Measurements from ENCODE around the gene KIRREL3.

KIRREL3 gene

GRCh38 chr11:126506789-126507188 lies 493.8 kb downstream of the KIRREL3 start:
- Histone ChIP-seq H3K9ac (no peak overlapping the region), H2AFZ (ENCODE audit: low read depth) (no peak overlapping the region), H3K4me2 (no peak overlapping the region), H3K36me3 (ENCODE audit: insufficient read depth) (no peaks in the 10 kb centered on the region), H3K4me1 (ENCODE audit: low read depth, poor library complexity, severe bottlenecking) (no peaks in the 10 kb centered on the region), H3K4me3 (IDR thresholded peaks at IDR 0.05; ENCODE audit: insufficient read depth, low read depth, low read length) (no peak overlapping the region), H3K27ac (no peak overlapping the region), H4K20me1 (ENCODE audit: insufficient read depth) (no peaks in the 10 kb centered on the region), H3K27me3 (ENCODE audit: insufficient read depth, low read depth) (no peaks in the 10 kb centered on the region), H3K79me2 (ENCODE audit: insufficient read depth, low read depth) (no peaks in the 10 kb centered on the region)
- no peak for TF ChIP-seq CTCF (conservative IDR thresholded peaks at IDR 0.05; ENCODE audit: low read depth, low read length)

- Histone ChIP-seq H3K79me2 (ENCODE audit: insufficient read depth, low read depth) (no peaks in the 10 kb centered on the region), H3K4me2 (no peak overlapping the region), H3K4me1 (ENCODE audit: low read depth, poor library complexity, severe bottlenecking) (no peaks in the 10 kb centered on the region), H3K4me3 (IDR thresholded peaks at IDR 0.05; ENCODE audit: insufficient read depth, low read depth, low read length) (no peak overlapping the region), H3K36me3 (ENCODE audit: insufficient read depth) (no peaks in the 10 kb centered on the region), H4K20me1 (ENCODE audit: insufficient read depth) (no peaks in the 10 kb centered on the region), H3K9ac (no peak overlapping the region), H3K27ac (no peak overlapping the region), H2AFZ (ENCODE audit: low read depth) (no peak overlapping the region), H3K27me3 (ENCODE audit: insufficient read depth, low read depth) (no peaks in the 10 kb centered on the region)
- TF ChIP-seq CTCF (conservative IDR thresholded peaks at IDR 0.05; ENCODE audit: low read depth, low read length) = no peak
These were observed 497.6 kb downstream of the KIRREL3 start for GRCh38 chr11:126502982-126503381.

GRCh38 chr11:126502159-126502558 lies 498.4 kb downstream of the KIRREL3 start:
- Histone ChIP-seq H4K20me1 (ENCODE audit: insufficient read depth) (no peaks in the 10 kb centered on the region), H3K4me1 (ENCODE audit: low read depth, poor library complexity, severe bottlenecking) (no peaks in the 10 kb centered on the region), H3K4me2 (no peak overlapping the region), H3K79me2 (ENCODE audit: insufficient read depth, low read depth) (no peaks in the 10 kb centered on the region), H3K9ac (no peak overlapping the region), H3K4me3 (IDR thresholded peaks at IDR 0.05; ENCODE audit: insufficient read depth, low read depth, low read length) (no peak overlapping the region), H2AFZ (ENCODE audit: low read depth) (no peak overlapping the region), H3K27ac (no peak overlapping the region), H3K27me3 (ENCODE audit: insufficient read depth, low read depth) (no peaks in the 10 kb centered on the region), H3K36me3 (ENCODE audit: insufficient read depth) (no peaks in the 10 kb centered on the region)
- TF ChIP-seq CTCF (conservative IDR thresholded peaks at IDR 0.05; ENCODE audit: low read depth, low read length) = no peak

GRCh38 chr11:126501641-126502040 lies 498.9 kb downstream of the KIRREL3 start:
- no peaks in the 10 kb centered on the region for H3K4me1 ChIP-seq (ENCODE audit: low read depth, poor library complexity, severe bottlenecking)
- H3K79me2 ChIP-seq (ENCODE audit: insufficient read depth, low read depth) = no peaks in the 10 kb centered on the region
- H3K9ac ChIP-seq = no peak overlapping the region
- no peaks in the 10 kb centered on the region for H4K20me1 ChIP-seq (ENCODE audit: insufficient read depth)
- no peak overlapping the region for H2AFZ ChIP-seq (ENCODE audit: low read depth)
- no peak overlapping the region for H3K27ac ChIP-seq
- no peaks in the 10 kb centered on the region for H3K27me3 ChIP-seq (ENCODE audit: insufficient read depth, low read depth)
- no peak for TF ChIP-seq CTCF (conservative IDR thresholded peaks at IDR 0.05; ENCODE audit: low read depth, low read length)
- H3K4me2 ChIP-seq = no peak overlapping the region
- H3K4me3 ChIP-seq (IDR thresholded peaks at IDR 0.05; ENCODE audit: insufficient read depth, low read depth, low read length) = no peak overlapping the region
- H3K36me3 ChIP-seq (ENCODE audit: insufficient read depth) = no peaks in the 10 kb centered on the region
